Esophagus muscularis mucosa (tissue), 4 donors: ENCODE results near the gene IGFALS. TPM values are rescaled to one million over a fixed set of nuclear protein-coding genes. Genes with fewer than 3 reads are reported as not detected.

ENCODE experiments used
- DNase-seq: peaks from one replicate; pipeline ENCODE4 v3.0.0-alpha.2; 2017; ENCODE audit errors: extremely low spot score
- H3K27ac ChIP-seq, 4 donors: fragments of 200-600 bp; sonication (generic); replicated peaks in 1 of 4; 1 replicate in 3 of 4; 2 replicates in 1 of 4; pipeline ENCODE4 v1.5.1; 2016 to 2019; ENCODE audit warnings: mild to moderate bottlenecking in 1 of 4
- H3K27me3 ChIP-seq, 4 donors: fragments of 200-600 bp; sonication (generic); one replicate each; pipeline versions ENCODE4 v1.5.1 to v1.6.0; 2016 to 2019
- H3K36me3 ChIP-seq, 4 donors: fragments of 200-600 bp; sonication (generic); one replicate each; pipeline ENCODE4 v1.5.1; 2016 to 2019
- H3K4me1 ChIP-seq, 4 donors: fragments of 200-600 bp; sonication (generic); one replicate each; pipeline ENCODE4 v1.5.1; 2016 to 2019
- H3K4me3 ChIP-seq, 4 donors: fragments of 200-600 bp; sonication (generic); 1 replicate in 2 of 4; 2 replicates in 2 of 4; pipeline ENCODE4 v1.5.1; 2016 to 2019; ENCODE audit warnings: mild to moderate bottlenecking in 4 of 4, moderate library complexity in 1 of 4
- H3K9me3 ChIP-seq, 4 donors: fragments of 200-600 bp; sonication (generic); 1 replicate in 3 of 4; 2 replicates in 1 of 4; pipeline ENCODE4 v1.5.1; 2016 to 2019
- EP300 ChIP-seq: sonication (generic); formaldehyde crosslinking; IDR thresholded peaks from one replicate; pipeline ENCODE4 v1.6.1; 2017; ENCODE audit warnings: antibody characterized with exemption
- POLR2A ChIP-seq: fragments of 450-650 bp; IDR thresholded peaks from one replicate; pipeline ENCODE4 v1.6.1; 2017; ENCODE audit warnings: antibody characterized with exemption, moderate library complexity, mild to moderate bottlenecking, low read depth
- POLR2AphosphoS5 ChIP-seq, 2 donors: sonication (generic); formaldehyde crosslinking; IDR thresholded peaks; one replicate each; pipeline ENCODE4 v1.6.1; 2017; ENCODE audit warnings: antibody characterized with exemption in 2 of 2
- WGBS: methylation state at CpG from one replicate; pipeline ENCODE4 v1.1.5; 2018; 5-methylcytosine and 5-hydroxymethylcytosine counted together
- intact Hi-C: fragments of 100-400 bp; cut with DNase I; formaldehyde crosslinking; loops from one replicate; pipeline ENCODE4 v1.15.1; 2023
- total RNA-seq, 4 donors: library from RNA; depleted of rRNA; stranded (reverse); fragments of >200 nt; gene quantifications; one replicate each; pipeline versions ENCODE4 v1.1.0 to v1.2.1, GENCODE V29; 2016
- TF ChIP-seq, protein P1 (sequence below), 3 experiments: fragments of 200-600 bp in 2 of 3; fragments of 450-650 bp in 1 of 3; sonication (generic) in 2 of 3; IDR thresholded peaks; one replicate each; pipeline ENCODE4 v1.5.1; 2017 to 2019; ENCODE audit warnings: antibody characterized with exemption in 3 of 3, mild to moderate bottlenecking in 2 of 3, moderate library complexity in 1 of 3

The IGFALS gene
- total RNA-seq, 4 donors from 2014 or later = 0.45 to 0.75 TPM; not detected in 2

GRCh38 chr16:1816396-1817275 is 23.1 kb upstream of the IGFALS start:
- peaks cover 0 to 11% (median 10%) of the 10 kb centered on the region in 4 donors for H3K4me1 ChIP-seq
- H3K4me3 ChIP-seq = no peak overlapping the region
- intact Hi-C loops = no loop called here
- 96% methylated on average over 30 of the region's 40 CpGs for WGBS
- no peaks in the 10 kb centered on the region for H3K9me3 ChIP-seq
- TF ChIP-seq EP300 (no peak), POLR2AphosphoS5 (IDR thresholded peaks at IDR 0.05) (no peak), POLR2A (no peak)
- TF ChIP-seq, protein P1, sequence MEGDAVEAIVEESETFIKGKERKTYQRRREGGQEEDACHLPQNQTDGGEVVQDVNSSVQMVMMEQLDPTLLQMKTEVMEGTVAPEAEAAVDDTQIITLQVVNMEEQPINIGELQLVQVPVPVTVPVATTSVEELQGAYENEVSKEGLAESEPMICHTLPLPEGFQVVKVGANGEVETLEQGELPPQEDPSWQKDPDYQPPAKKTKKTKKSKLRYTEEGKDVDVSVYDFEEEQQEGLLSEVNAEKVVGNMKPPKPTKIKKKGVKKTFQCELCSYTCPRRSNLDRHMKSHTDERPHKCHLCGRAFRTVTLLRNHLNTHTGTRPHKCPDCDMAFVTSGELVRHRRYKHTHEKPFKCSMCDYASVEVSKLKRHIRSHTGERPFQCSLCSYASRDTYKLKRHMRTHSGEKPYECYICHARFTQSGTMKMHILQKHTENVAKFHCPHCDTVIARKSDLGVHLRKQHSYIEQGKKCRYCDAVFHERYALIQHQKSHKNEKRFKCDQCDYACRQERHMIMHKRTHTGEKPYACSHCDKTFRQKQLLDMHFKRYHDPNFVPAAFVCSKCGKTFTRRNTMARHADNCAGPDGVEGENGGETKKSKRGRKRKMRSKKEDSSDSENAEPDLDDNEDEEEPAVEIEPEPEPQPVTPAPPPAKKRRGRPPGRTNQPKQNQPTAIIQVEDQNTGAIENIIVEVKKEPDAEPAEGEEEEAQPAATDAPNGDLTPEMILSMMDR (IDR thresholded peaks at IDR 0.05) = no peak
- H3K36me3 ChIP-seq = peaks cover 46 to 85% (median 80%) of the 10 kb centered on the region in 4 donors
- no peaks in the 10 kb centered on the region for H3K27me3 ChIP-seq
- H3K27ac ChIP-seq = no peak overlapping the region
- no peak for DNase-seq

DNA sequence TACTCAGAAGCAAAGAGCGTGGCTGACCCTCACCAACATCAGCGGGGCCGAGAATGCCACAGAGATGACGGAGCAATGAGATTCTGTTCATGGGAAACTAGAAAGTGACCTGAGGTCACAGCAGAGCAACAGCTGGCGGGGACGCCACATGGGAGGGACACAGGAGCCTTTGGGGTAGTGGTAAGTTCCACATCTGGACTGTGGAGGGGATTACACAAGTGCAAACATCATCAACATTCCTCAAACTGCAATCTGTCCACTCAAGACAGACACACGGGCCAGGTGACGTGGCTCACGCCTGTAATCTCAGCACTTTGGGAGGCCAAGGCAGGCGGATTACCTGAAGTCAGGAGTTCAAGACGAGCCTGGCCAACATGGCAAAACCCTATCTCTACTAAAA is 22.0 kb upstream of the IGFALS start:
- no peaks in the 10 kb centered on the region for H3K9me3 ChIP-seq
- TF ChIP-seq POLR2A (no peak), POLR2AphosphoS5 (IDR thresholded peaks at IDR 0.05) (no peak), EP300 (no peak)
- TF ChIP-seq, protein P1 (IDR thresholded peaks at IDR 0.05) = no peak
- DNase-seq = no peak
- H3K27me3 ChIP-seq = no peaks in the 10 kb centered on the region
- intact Hi-C loops = no loop called here
- H3K36me3 ChIP-seq = peaks cover 36 to 85% (median 75%) of the 10 kb centered on the region in 4 donors
- peaks cover 0 to 11% (median 10%) of the 10 kb centered on the region in 4 donors for H3K4me1 ChIP-seq
- no peak overlapping the region for H3K4me3 ChIP-seq
- H3K27ac ChIP-seq = no peak overlapping the region
- 89% methylated on average over 11 of the region's 11 CpGs for WGBS

DNA sequence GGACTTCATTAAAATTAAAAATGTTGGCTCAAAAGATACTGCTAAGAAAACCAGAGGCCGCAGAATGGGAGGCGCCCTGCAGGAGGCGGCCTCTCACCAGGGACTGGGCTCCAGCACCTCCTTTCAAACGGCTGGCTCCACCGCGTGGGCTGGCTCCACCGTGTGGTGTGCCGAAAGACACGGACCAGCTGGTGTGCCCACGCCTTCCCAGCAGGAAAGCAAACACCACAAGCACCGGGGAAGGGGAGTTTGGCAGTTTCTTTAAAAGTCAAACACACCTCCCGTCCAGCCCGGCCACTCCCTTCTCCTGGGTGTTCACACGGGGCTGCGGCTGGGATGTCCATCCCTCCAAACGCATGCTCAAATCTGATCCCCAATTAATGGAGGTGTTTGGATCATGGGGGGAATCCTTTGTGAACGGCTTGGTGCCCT is 19.2 kb upstream of the IGFALS start:
- 11% methylated on average over 9 of the region's 17 CpGs for WGBS
- intact Hi-C loops = no loop called here
- Histone ChIP-seq H3K4me1 (peaks cover 0 to 11% (median 10%) of the 10 kb centered on the region in 4 donors), H3K4me3 (no peak overlapping the region), H3K36me3 (peaks cover 39 to 84% (median 73%) of the 10 kb centered on the region in 4 donors), H3K9me3 (no peaks in the 10 kb centered on the region), H3K27ac (peak overlapping the region in 1 of 4 donors; percentile 47), H3K27me3 (no peaks in the 10 kb centered on the region)
- no peak for TF ChIP-seq EP300
- peak in 1 of 2 donors; percentile 52 for TF ChIP-seq POLR2AphosphoS5 (IDR thresholded peaks at IDR 0.05)
- TF ChIP-seq, protein P1 (IDR thresholded peaks at IDR 0.05) = peak; percentile 40 to 68 (median 50)
- DNase-seq = peak; percentile 93

DNA sequence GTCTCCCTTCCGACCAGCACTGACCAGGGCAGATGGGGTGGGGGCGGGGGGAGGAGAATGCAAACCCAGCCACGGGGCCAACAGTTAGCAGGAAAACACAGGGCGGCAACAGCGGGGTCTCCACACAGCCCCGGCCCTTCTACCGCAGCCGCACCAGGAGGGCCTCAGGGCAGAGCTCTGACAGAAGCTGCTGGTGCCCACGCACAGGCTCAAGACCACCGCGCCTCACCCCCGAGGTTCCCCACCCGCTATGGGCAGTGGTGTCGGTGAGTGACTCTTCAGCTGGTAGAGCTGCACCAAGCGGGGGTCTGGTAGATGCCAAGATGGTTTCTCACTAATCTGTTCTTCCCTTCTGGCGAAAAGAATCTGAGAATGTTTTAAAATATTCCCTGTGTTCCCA is 17.0 kb upstream of the IGFALS start:
- Histone ChIP-seq H3K27ac (no peak overlapping the region), H3K36me3 (peaks cover 33 to 84% (median 67%) of the 10 kb centered on the region in 4 donors), H3K4me1 (peaks cover 0 to 11% (median 10%) of the 10 kb centered on the region in 4 donors), H3K4me3 (no peak overlapping the region), H3K9me3 (no peaks in the 10 kb centered on the region), H3K27me3 (no peaks in the 10 kb centered on the region)
- intact Hi-C loops = no loop called here
- no peak for DNase-seq
- 93% methylated on average over 11 of the region's 16 CpGs for WGBS
- TF ChIP-seq POLR2A (no peak), EP300 (no peak), POLR2AphosphoS5 (IDR thresholded peaks at IDR 0.05) (no peak)
- TF ChIP-seq, protein P1 (IDR thresholded peaks at IDR 0.05) = no peak
